HFF-Myc (cell line): ENCODE results near the gene NCKAP5L.

Experiments used
- DNase-seq: peaks from one replicate; pipeline ENCODE4 v3.0.0-alpha.2; 2011; ENCODE audit warnings: low read depth; ENCODE audit errors: extremely low read depth
- H3K4me3 ChIP-seq: replicated peaks from 2 replicates; pipeline ENCODE4 v1.5.1; 2011; ENCODE audit warnings: low read depth, mild to moderate bottlenecking, control low read depth, low read length
- CTCF ChIP-seq: IDR thresholded peaks from 2 replicates; pipeline ENCODE4 v1.5.1; 2012; ENCODE audit warnings: mild to moderate bottlenecking, low read depth, low read length, control low read depth; ENCODE audit errors: missing control alignments

Gene NCKAP5L

GRCh38 chr12:49792181-49792970 lies 35.8 kb downstream of the NCKAP5L start:
- no peak for TF ChIP-seq CTCF
- no peak overlapping the region for H3K4me3 ChIP-seq
- no peak for DNase-seq

GRCh38 chr12:49791700-49792099 lies 36.5 kb downstream of the NCKAP5L start:
- no peak for TF ChIP-seq CTCF
- no peak for DNase-seq
- no peak overlapping the region for H3K4me3 ChIP-seq

- no peak for TF ChIP-seq CTCF
- no peak for DNase-seq
- H3K4me3 ChIP-seq, result no peak overlapping the region
These were observed 37.3 kb downstream of the NCKAP5L start for GRCh38 chr12:49790741-49791555.

GRCh38 chr12:49789992-49790391 lies 38.2 kb downstream of the NCKAP5L start:
- peak; percentile 13 for TF ChIP-seq CTCF
- H3K4me3 ChIP-seq, result no peak overlapping the region
- DNase-seq, result no peak

GRCh38 chr12:49787672-49788071 lies 40.5 kb downstream of the NCKAP5L start:
- no peak overlapping the region for H3K4me3 ChIP-seq
- TF ChIP-seq CTCF, result no peak
- DNase-seq, result no peak

- no peak for TF ChIP-seq CTCF
- no peak overlapping the region for H3K4me3 ChIP-seq
- DNase-seq, result no peak
These were observed 43.3 kb downstream of the NCKAP5L start for GRCh38 chr12:49784756-49785409.
